Esophagus muscularis mucosa (tissue), 4 donors: Measurements from ENCODE around the gene MIGA1.

Source experiments
- EP300 ChIP-seq: sonication (generic); formaldehyde crosslinking; IDR thresholded peaks from one replicate; pipeline ENCODE4 v1.6.1; 2017; ENCODE audit warnings: antibody characterized with exemption
- POLR2A ChIP-seq: fragments of 450-650 bp; IDR thresholded peaks from one replicate; pipeline ENCODE4 v1.6.1; 2017; ENCODE audit warnings: antibody characterized with exemption, moderate library complexity, mild to moderate bottlenecking, low read depth
- POLR2AphosphoS5 ChIP-seq, 2 donors: sonication (generic); formaldehyde crosslinking; IDR thresholded peaks; one replicate each; pipeline ENCODE4 v1.6.1; 2017; ENCODE audit warnings: antibody characterized with exemption in 2 of 2
- TF ChIP-seq, protein P1 (sequence below), 3 experiments: fragments of 200-600 bp in 2 of 3; fragments of 450-650 bp in 1 of 3; sonication (generic) in 2 of 3; IDR thresholded peaks; one replicate each; pipeline ENCODE4 v1.5.1; 2017 to 2019; ENCODE audit warnings: antibody characterized with exemption in 3 of 3, mild to moderate bottlenecking in 2 of 3, moderate library complexity in 1 of 3

DNA sequence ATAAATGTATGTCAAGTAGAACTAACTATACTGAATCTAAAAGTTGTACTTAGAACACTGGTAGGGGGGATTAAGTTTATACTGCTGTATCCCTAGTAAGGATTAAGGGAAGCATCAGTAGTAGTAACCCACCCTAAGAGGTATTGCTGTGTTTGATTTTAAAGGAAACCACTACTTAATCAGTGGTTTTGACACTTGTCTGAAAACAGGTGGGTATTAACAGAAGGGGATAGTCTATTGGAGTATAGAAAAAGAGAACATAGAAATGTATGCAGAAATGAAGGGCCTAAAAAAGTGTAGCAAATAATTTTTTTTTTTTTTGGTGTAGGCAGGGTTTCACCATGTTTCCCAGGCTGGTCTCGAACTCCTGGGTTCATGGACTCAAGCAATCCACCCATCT, 2.2 kb downstream of the MIGA1 start:
- no peak for TF ChIP-seq POLR2AphosphoS5 (IDR thresholded peaks at IDR 0.05)
- TF ChIP-seq POLR2A: no peak
- TF ChIP-seq, protein P1, sequence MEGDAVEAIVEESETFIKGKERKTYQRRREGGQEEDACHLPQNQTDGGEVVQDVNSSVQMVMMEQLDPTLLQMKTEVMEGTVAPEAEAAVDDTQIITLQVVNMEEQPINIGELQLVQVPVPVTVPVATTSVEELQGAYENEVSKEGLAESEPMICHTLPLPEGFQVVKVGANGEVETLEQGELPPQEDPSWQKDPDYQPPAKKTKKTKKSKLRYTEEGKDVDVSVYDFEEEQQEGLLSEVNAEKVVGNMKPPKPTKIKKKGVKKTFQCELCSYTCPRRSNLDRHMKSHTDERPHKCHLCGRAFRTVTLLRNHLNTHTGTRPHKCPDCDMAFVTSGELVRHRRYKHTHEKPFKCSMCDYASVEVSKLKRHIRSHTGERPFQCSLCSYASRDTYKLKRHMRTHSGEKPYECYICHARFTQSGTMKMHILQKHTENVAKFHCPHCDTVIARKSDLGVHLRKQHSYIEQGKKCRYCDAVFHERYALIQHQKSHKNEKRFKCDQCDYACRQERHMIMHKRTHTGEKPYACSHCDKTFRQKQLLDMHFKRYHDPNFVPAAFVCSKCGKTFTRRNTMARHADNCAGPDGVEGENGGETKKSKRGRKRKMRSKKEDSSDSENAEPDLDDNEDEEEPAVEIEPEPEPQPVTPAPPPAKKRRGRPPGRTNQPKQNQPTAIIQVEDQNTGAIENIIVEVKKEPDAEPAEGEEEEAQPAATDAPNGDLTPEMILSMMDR (IDR thresholded peaks at IDR 0.05): no peak
- no peak for TF ChIP-seq EP300
